Testis (tissue), 3 donors: ENCODE results near the gene SPATA24. TPM values are rescaled to one million over a fixed set of nuclear protein-coding genes. Genes with fewer than 3 reads are reported as not detected.
"Not testable (repeated sequence)": the region's sequence is repeated elsewhere in the genome, so short reads cannot be mapped to it uniquely, and the experiment has no call there.

Experiments
- DNase-seq: peaks from one replicate; pipeline ENCODE4 v3.0.0-alpha.2; 2019
- H3K27ac ChIP-seq, 2 donors: fragments of 200-600 bp; sonication (generic); one replicate each; pipeline ENCODE4 v1.5.1; 2019
- H3K27me3 ChIP-seq: fragments of 200-600 bp; sonication (generic); one replicate; pipeline ENCODE4 v1.5.1; 2019
- H3K36me3 ChIP-seq: fragments of 200-600 bp; sonication (generic); one replicate; pipeline ENCODE4 v1.5.1; 2017; ENCODE audit warnings: low read depth; ENCODE audit errors: missing control alignments
- H3K4me1 ChIP-seq: fragments of 200-600 bp; sonication (generic); one replicate; pipeline ENCODE4 v1.5.1; 2019
- H3K4me3 ChIP-seq, 2 donors: fragments of 200-600 bp; sonication (generic); one replicate each; pipeline ENCODE4 v1.5.1; 2017 to 2019
- H3K9me3 ChIP-seq: fragments of 200-600 bp; sonication (generic); one replicate; pipeline ENCODE4 v1.5.1; 2017
- POLR2A ChIP-seq: fragments of 450-650 bp; IDR thresholded peaks from one replicate; pipeline ENCODE4 v1.6.1; 2017; ENCODE audit warnings: antibody characterized with exemption, mild to moderate bottlenecking, moderate library complexity
- WGBS, 2 donors: methylation state at CpG; one replicate each; pipeline ENCODE4 v1.1.5; 2018; 5-methylcytosine and 5-hydroxymethylcytosine counted together
- intact Hi-C: fragments of 100-400 bp; cut with DNase I; formaldehyde crosslinking; loops from one replicate; pipeline ENCODE4 v1.15.1; 2023; ENCODE audit warnings: low total_unique reads
- polyA plus RNA-seq: library from polyadenylated mRNA; stranded (reverse); fragments of 350-450 nt; fragmentation: Illumina TruSeq; extraction: RNeasy Lipid Tissue Mini Kit (QIAGEN cat#74804); gene quantifications from one replicate; pipeline ENCODE4 v1.2.3, GENCODE V29; 2014; ENCODE audit warnings: low read depth, low replicate concordance; ENCODE audit not compliant: insufficient read depth
- total RNA-seq, 2 donors: library from RNA; depleted of rRNA; stranded (reverse); fragments of >200 nt; gene quantifications; one replicate each; pipeline ENCODE4 v1.2.3, GENCODE V29; 2016
- TF ChIP-seq, protein P1 (sequence below), 3 experiments: fragments of 450-650 bp in 2 of 3; fragments of 200-600 bp in 1 of 3; sonication (generic) in 1 of 3; IDR thresholded peaks; one replicate each; pipeline ENCODE4 v1.5.1; 2016 to 2019; ENCODE audit warnings: antibody characterized with exemption in 3 of 3, mild to moderate bottlenecking in 2 of 3, moderate library complexity in 1 of 3

SPATA24 gene
- total and polyA plus RNA-seq, 3 donors from 2014 or later = 45.2 to 185 (median 94.6) TPM

- no peak overlapping the region for H3K4me3 ChIP-seq
- no peak for TF ChIP-seq POLR2A
- TF ChIP-seq, protein P1, sequence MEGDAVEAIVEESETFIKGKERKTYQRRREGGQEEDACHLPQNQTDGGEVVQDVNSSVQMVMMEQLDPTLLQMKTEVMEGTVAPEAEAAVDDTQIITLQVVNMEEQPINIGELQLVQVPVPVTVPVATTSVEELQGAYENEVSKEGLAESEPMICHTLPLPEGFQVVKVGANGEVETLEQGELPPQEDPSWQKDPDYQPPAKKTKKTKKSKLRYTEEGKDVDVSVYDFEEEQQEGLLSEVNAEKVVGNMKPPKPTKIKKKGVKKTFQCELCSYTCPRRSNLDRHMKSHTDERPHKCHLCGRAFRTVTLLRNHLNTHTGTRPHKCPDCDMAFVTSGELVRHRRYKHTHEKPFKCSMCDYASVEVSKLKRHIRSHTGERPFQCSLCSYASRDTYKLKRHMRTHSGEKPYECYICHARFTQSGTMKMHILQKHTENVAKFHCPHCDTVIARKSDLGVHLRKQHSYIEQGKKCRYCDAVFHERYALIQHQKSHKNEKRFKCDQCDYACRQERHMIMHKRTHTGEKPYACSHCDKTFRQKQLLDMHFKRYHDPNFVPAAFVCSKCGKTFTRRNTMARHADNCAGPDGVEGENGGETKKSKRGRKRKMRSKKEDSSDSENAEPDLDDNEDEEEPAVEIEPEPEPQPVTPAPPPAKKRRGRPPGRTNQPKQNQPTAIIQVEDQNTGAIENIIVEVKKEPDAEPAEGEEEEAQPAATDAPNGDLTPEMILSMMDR (IDR thresholded peaks at IDR 0.05) = no peak
- no peaks in the 10 kb centered on the region for H3K36me3 ChIP-seq
- H3K4me1 ChIP-seq = peaks cover 10% of the 10 kb centered on the region
- no peak for DNase-seq
- no peaks in the 10 kb centered on the region for H3K9me3 ChIP-seq
- WGBS, 2 donors = 94 to 97% methylated on average over 6 of the region's 6 CpGs
- no peaks in the 10 kb centered on the region for H3K27me3 ChIP-seq
- intact Hi-C loops = no loop called here
- no peak overlapping the region for H3K27ac ChIP-seq
Measured at GRCh38 chr5:139413153-139413552, 9.3 kb upstream of the SPATA24 start.

GRCh38 chr5:139410993-139411828 lies 7.3 kb upstream of the SPATA24 start:
- no peaks in the 10 kb centered on the region for H3K9me3 ChIP-seq
- peaks cover 3% of the 10 kb centered on the region for H3K4me1 ChIP-seq
- no peak for DNase-seq
- no peak for TF ChIP-seq POLR2A
- TF ChIP-seq, protein P1 (IDR thresholded peaks at IDR 0.05) = no peak
- intact Hi-C loops = no loop called here
- H3K27me3 ChIP-seq = no peaks in the 10 kb centered on the region
- no peak overlapping the region for H3K4me3 ChIP-seq
- H3K27ac ChIP-seq = no peak overlapping the region
- WGBS, 2 donors = 87 to 88% methylated on average over 17 of the region's 17 CpGs
- H3K36me3 ChIP-seq = no peaks in the 10 kb centered on the region

DNA sequence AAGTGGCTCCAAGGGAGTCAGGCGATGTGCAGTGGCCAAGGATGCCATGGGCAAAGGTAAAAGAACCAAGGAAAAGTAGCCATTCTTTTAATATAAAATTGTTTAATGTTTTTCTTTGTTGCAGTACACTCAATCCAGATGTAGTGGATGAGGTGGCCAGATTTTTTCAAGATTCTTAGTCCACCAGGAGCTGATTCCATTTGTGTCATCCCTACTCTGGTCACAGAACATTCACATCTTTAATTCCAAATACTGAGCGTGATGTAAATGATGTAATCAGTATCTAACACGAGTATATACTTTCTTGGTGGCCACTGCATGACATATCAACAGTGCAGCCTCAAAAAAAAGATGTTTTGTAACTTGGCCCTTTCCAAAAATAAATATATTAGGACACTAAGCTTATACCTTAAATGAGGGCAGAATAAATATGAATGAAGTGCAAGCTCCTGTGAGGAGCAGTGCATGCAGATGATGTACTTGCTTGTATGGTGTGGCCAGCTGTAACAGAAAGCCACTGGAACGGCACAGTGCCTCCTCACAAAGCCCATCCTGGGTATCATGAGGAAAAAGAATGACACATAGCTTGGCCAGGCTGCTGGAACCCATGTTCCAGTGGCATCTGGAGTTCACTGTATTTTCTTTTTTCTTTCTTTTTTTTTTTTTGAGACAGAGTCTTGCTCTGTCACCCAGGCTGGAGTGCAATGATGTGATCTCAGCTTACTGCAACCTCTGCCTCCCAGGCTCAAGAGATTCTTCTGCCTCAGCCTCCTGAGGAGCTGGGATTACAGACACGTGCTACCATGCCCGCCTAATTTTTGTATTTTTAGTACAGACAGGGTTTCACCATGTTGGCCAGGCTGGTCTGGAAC lies 6.5 kb upstream of the SPATA24 start:
- WGBS, 2 donors = 69 to 83% methylated on average over 6 of the region's 6 CpGs
- H3K9me3 ChIP-seq = no peaks in the 10 kb centered on the region
- TF ChIP-seq, protein P1 (IDR thresholded peaks at IDR 0.05) = no peak
- no peak for TF ChIP-seq POLR2A
- peaks cover 3% of the 10 kb centered on the region for H3K4me1 ChIP-seq
- no peaks in the 10 kb centered on the region for H3K36me3 ChIP-seq
- intact Hi-C loops = no loop called here
- H3K4me3 ChIP-seq = no peak overlapping the region
- H3K27ac ChIP-seq = no peak overlapping the region
- no peaks in the 10 kb centered on the region for H3K27me3 ChIP-seq
- DNase-seq = no peak

DNA sequence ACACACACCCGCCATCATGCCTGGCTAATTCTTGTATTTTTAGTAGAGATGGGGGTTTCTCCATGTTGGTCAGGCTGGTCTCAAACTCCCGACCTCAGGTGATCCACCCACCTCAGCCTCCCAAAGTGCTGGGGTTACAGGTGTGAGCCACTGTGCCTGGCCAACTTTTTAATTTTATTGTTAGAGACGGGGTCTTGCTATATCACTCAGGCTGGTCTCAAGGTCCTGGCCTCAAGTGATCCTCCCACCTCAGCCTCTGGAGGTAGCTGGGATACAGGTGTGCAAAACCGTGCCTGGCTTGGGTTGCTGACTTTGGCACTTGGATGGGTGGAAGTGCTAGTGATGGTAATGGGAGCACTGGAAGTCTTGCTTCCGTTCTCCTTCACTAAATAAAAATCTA lies 5.2 kb upstream of the SPATA24 start:
- DNase-seq, H3K27ac ChIP-seq, H3K9me3 ChIP-seq, H3K4me3 ChIP-seq, H3K4me1 ChIP-seq, H3K36me3 ChIP-seq, intact Hi-C loops, H3K27me3 ChIP-seq: not testable (repeated sequence)
- 86 to 90% methylated on average over 4 to 5 of the region's 5 CpGs for WGBS, 2 donors

DNA sequence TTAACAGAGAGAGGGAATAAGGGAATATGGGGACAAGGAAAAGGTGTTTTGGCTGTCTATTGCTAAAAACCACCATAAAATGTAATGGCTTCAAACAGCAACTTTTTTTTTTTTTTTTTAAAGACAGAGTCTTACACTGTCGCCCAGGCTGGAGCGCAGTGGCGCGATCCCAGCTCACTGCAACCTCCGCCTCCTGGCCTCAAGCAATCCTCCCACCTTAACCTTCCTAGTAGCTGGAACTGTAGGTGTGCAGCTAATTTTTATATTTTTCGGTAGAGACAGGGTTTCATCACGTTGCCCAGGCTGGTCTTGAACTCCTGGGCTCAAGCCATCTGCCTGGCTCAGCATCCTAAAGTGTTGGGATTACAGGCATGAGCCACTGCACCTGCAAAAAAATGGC lies 4.3 kb upstream of the SPATA24 start:
- H3K36me3 ChIP-seq = no peaks in the 10 kb centered on the region
- no peak overlapping the region for H3K4me3 ChIP-seq
- H3K9me3 ChIP-seq = no peaks in the 10 kb centered on the region
- WGBS, 2 donors = 87 to 94% methylated on average over 7 of the region's 7 CpGs
- no peak for DNase-seq
- TF ChIP-seq, protein P1 (IDR thresholded peaks at IDR 0.05) = no peak
- TF ChIP-seq POLR2A = no peak
- H3K4me1 ChIP-seq = no peaks in the 10 kb centered on the region
- intact Hi-C loops = no loop called here
- no peaks in the 10 kb centered on the region for H3K27me3 ChIP-seq
- H3K27ac ChIP-seq = no peak overlapping the region
